Heart left ventricle (tissue), 13 donors: ENCODE results near the gene C2CD5.

Source experiments
- CTCF ChIP-seq, 12 donors: fragments of 200-600 bp; sonication (generic) in 4 of 12; IDR thresholded peaks; one replicate each; pipeline versions ENCODE4 v1.5.0 to v1.8.0; 2018 to 2022; ENCODE audit warnings: antibody characterized with exemption in 12 of 12, mild to moderate bottlenecking in 5 of 12
- POLR2A ChIP-seq, 2 donors: fragments of 450-650 bp; IDR thresholded peaks; one replicate each; pipeline ENCODE4 v1.6.1; 2017; ENCODE audit warnings: antibody characterized with exemption in 2 of 2, mild to moderate bottlenecking in 2 of 2, moderate library complexity in 2 of 2
- donor health status: ischemic (EF 13 %, LVEDD 7.1; RV severe dilation, severe dysfunction).
- donor health status: DM: no; HTN: yes; CAD: no.
- donor health status: DM: no; HTN: no; CAD: no.
- donor health status: ischemic (EF 25% LVEDD 6.9; RV normal size, moderate dysfunction).
- donor health status: ischemic (EF 25% LVEDD 5.7; RV mildly dilated, moderate dysfunction).
- donor health status: ischemic (EF 35%, LVEDD 5.7; RV mildly dilated, moderate dysfunction).
- donor health status: nonischemic (EF 11% LVEDD 7.7; RV severe dilation, severe dysfunction).
- donor health status: DM: yes; HTN: yes; CAD: no.
- donor health status: PGD.
- donor health status: ischemic (EF 29% LVEDD 5.4; RV normal size, mild dysfunction).
- donor health status: nonischemic (EF 23%, LVEDD 6.1; RV moderate dilation, normal function).

- TF ChIP-seq CTCF (IDR thresholded peaks at IDR 0.05) (no peak), POLR2A (IDR thresholded peaks at IDR 0.05) (no peak)
These were observed 12.0 kb downstream of the C2CD5 start for GRCh38 chr12:22532317-22532716.
